Mesothelial cell of epicardium (in vitro differentiated cells): ENCODE results near the gene PPP1R9A. TPM values are rescaled to one million over a fixed set of nuclear protein-coding genes. Genes with fewer than 3 reads are reported as not detected.

Experiments
- DNase-seq, 2 experiments: peaks; one replicate each; pipeline ENCODE4 v3.0.0; 2021; ENCODE audit warnings: low spot score in 2 of 2; ENCODE audit not compliant: unreplicated experiment in 2 of 2
- H3K27ac Mint-ChIP-seq: 2 replicates; pipeline ENCODE4 v1.8.0; 2021; ENCODE audit warnings: mixed read lengths
- H3K27me3 Mint-ChIP-seq: 2 replicates; pipeline ENCODE4 v1.8.0; 2021; ENCODE audit warnings: low read depth, mixed read lengths
- H3K36me3 Mint-ChIP-seq: 2 replicates; pipeline ENCODE4 v1.8.0; 2021; ENCODE audit warnings: mixed read lengths
- H3K4me1 Mint-ChIP-seq: 2 replicates; pipeline ENCODE4 v1.8.0; 2021; ENCODE audit warnings: mixed read lengths
- H3K4me3 Mint-ChIP-seq: 2 replicates; pipeline ENCODE4 v1.8.0; 2021; ENCODE audit warnings: mild to moderate bottlenecking, moderate library complexity, mixed read lengths
- H3K9me3 Mint-ChIP-seq: 2 replicates; pipeline ENCODE4 v1.8.0; 2021; ENCODE audit warnings: mixed read lengths
- CTCF ChIP-seq: fragments of 200-600 bp; sonication (generic); IDR thresholded peaks from one replicate; pipeline ENCODE4 v1.5.0; 2021; ENCODE audit warnings: antibody characterized with exemption; ENCODE audit not compliant: unreplicated experiment
- total RNA-seq: library from RNA; stranded (reverse); gene quantifications from 3 replicates; pipeline ENCODE4 v1.2.1, GENCODE V29; 2021

PPP1R9A gene
- total RNA-seq, 1 donor from 2014 or later = 39.3 TPM

- Mint-ChIP-seq H3K27me3 (no peaks in the 10 kb centered on the region), H3K4me1 (peaks cover 49% of the 10 kb centered on the region), H3K27ac (no peak overlapping the region), H3K4me3 (no peak overlapping the region), H3K36me3 (no peaks in the 10 kb centered on the region), H3K9me3 (no peaks in the 10 kb centered on the region)
- DNase-seq = no peak
- TF ChIP-seq CTCF = no peak
Measured at GRCh38 chr7:95092324-95092723, 184.9 kb downstream of the PPP1R9A start.

GRCh38 chr7:95095259-95095965, 188.0 kb downstream of the PPP1R9A start:
- H3K27ac Mint-ChIP-seq = peak overlapping the region; percentile 60
- H3K4me3 Mint-ChIP-seq = no peak overlapping the region
- no peaks in the 10 kb centered on the region for H3K27me3 Mint-ChIP-seq
- H3K9me3 Mint-ChIP-seq = peaks cover 2% of the 10 kb centered on the region
- no peak for TF ChIP-seq CTCF
- peaks cover 41% of the 10 kb centered on the region for H3K4me1 Mint-ChIP-seq
- H3K36me3 Mint-ChIP-seq = peaks cover 2% of the 10 kb centered on the region
- no peak for DNase-seq

- H3K9me3 Mint-ChIP-seq = peaks cover 5% of the 10 kb centered on the region
- H3K4me1 Mint-ChIP-seq = peaks cover 41% of the 10 kb centered on the region
- H3K27ac Mint-ChIP-seq = peak overlapping the region; percentile 60
Measured at GRCh38 chr7:95095966-95096540, 188.7 kb downstream of the PPP1R9A start.

GRCh38 chr7:95097291-95097690, 189.9 kb downstream of the PPP1R9A start:
- Mint-ChIP-seq H3K36me3 (peaks cover 4% of the 10 kb centered on the region), H3K9me3 (peaks cover 8% of the 10 kb centered on the region), H3K4me1 (peaks cover 40% of the 10 kb centered on the region), H3K27ac (peak overlapping the region; percentile 44), H3K4me3 (no peak overlapping the region), H3K27me3 (no peaks in the 10 kb centered on the region)
- no peak for DNase-seq
- TF ChIP-seq CTCF = no peak

More at GRCh38 chr7:95095966-95096540, 188.7 kb downstream of the PPP1R9A start:
- no peak overlapping the region for H3K4me3 Mint-ChIP-seq
- no peaks in the 10 kb centered on the region for H3K27me3 Mint-ChIP-seq
- H3K36me3 Mint-ChIP-seq = peaks cover 4% of the 10 kb centered on the region
- no peak for DNase-seq
- no peak for TF ChIP-seq CTCF

- Mint-ChIP-seq H3K9me3 (peaks cover 8% of the 10 kb centered on the region), H3K4me1 (peaks cover 34% of the 10 kb centered on the region), H3K27me3 (no peaks in the 10 kb centered on the region), H3K27ac (peak overlapping the region; percentile 44), H3K4me3 (no peak overlapping the region), H3K36me3 (peaks cover 4% of the 10 kb centered on the region)
- no peak for TF ChIP-seq CTCF
- no peak for DNase-seq
Measured at GRCh38 chr7:95097851-95098250, 190.5 kb downstream of the PPP1R9A start.
